Cardiac muscle cell (in vitro differentiated cells and primary cell): ENCODE data around the gene MRTFA. TPM values are rescaled to one million over a fixed set of nuclear protein-coding genes. Genes with fewer than 3 reads are reported as not detected.

Source experiments
- DNase-seq, 2 donors: peaks; one replicate each; pipeline versions ENCODE4 v3.0.0 to v3.0.0-alpha.2; 2010 to 2017; ENCODE audit warnings: low read depth in 1 of 2, low spot score in 1 of 2
- H3K27ac ChIP-seq: fragments of 200-600 bp; sonication (generic); 2 replicates; pipeline ENCODE4 v1.5.1; 2016
- H3K27me3 ChIP-seq: fragments of 200-600 bp; sonication (generic); 2 replicates; pipeline ENCODE4 v1.6.0; 2016; ENCODE audit warnings: control low read depth
- H3K36me3 ChIP-seq: fragments of 200-600 bp; sonication (generic); 2 replicates; pipeline ENCODE4 v1.5.1; 2016; ENCODE audit warnings: control low read depth
- H3K4me1 ChIP-seq: fragments of 200-600 bp; sonication (generic); 2 replicates; pipeline ENCODE4 v1.8.1; 2017; ENCODE audit warnings: low read depth, mild to moderate bottlenecking, mixed run types
- H3K4me3 ChIP-seq: fragments of 200-600 bp; sonication (generic); 2 replicates; pipeline ENCODE4 v1.5.1; 2016; ENCODE audit warnings: mild to moderate bottlenecking
- H3K9me3 ChIP-seq: fragments of 200-600 bp; sonication (generic); 2 replicates; pipeline ENCODE4 v1.5.1; 2017; ENCODE audit warnings: low read depth, mild to moderate bottlenecking, control low read depth
- CTCF ChIP-seq: IDR thresholded peaks from 2 replicates; pipeline ENCODE4 v1.5.1; 2012; ENCODE audit warnings: low read depth, mild to moderate bottlenecking, low read length
- polyA plus RNA-seq: library from polyadenylated mRNA; unstranded; fragments of >200 nt; fragmentation: Nextera tagmentation; extraction: Ambion mirVana; gene quantifications from 2 replicates; pipeline ENCODE4 v1.2.1, GENCODE V29; 2016
- total RNA-seq: library from RNA; depleted of rRNA; stranded (reverse); fragments of >200 nt; gene quantifications from 2 replicates; pipeline ENCODE4 v1.2.3, GENCODE V29; 2016

Gene MRTFA
- total and polyA plus RNA-seq, 2 experiments from 2014 or later, result 32.6 to 116 TPM

- H3K9me3 ChIP-seq, result no peaks in the 10 kb centered on the region
- DNase-seq, result peak in 1 of 2 donors; percentile 52
- H3K27ac ChIP-seq, result no peak overlapping the region
- TF ChIP-seq CTCF, result no peak
- H3K36me3 ChIP-seq, result no peaks in the 10 kb centered on the region
- no peak overlapping the region for H3K4me3 ChIP-seq
- peaks cover 6% of the 10 kb centered on the region for H3K4me1 ChIP-seq
- no peaks in the 10 kb centered on the region for H3K27me3 ChIP-seq
Observed at GRCh38 chr22:40572976-40573375, 63.5 kb downstream of the MRTFA start.

GRCh38 chr22:40571887-40572286, 64.6 kb downstream of the MRTFA start:
- no peak for TF ChIP-seq CTCF
- Histone ChIP-seq H3K27ac (no peak overlapping the region), H3K9me3 (no peaks in the 10 kb centered on the region), H3K4me1 (peaks cover 13% of the 10 kb centered on the region), H3K4me3 (no peak overlapping the region), H3K36me3 (no peaks in the 10 kb centered on the region), H3K27me3 (no peaks in the 10 kb centered on the region)
- no peak for DNase-seq

GRCh38 chr22:40567626-40568328, 68.7 kb downstream of the MRTFA start:
- Histone ChIP-seq H3K27me3 (no peaks in the 10 kb centered on the region), H3K4me1 (peaks cover 13% of the 10 kb centered on the region), H3K4me3 (no peak overlapping the region), H3K9me3 (no peaks in the 10 kb centered on the region), H3K27ac (no peak overlapping the region), H3K36me3 (no peaks in the 10 kb centered on the region)
- DNase-seq, result no peak
- TF ChIP-seq CTCF, result no peak

GRCh38 chr22:40567106-40567505, 69.4 kb downstream of the MRTFA start:
- H3K4me1 ChIP-seq, result peaks cover 13% of the 10 kb centered on the region
- H3K36me3 ChIP-seq, result no peaks in the 10 kb centered on the region
- no peaks in the 10 kb centered on the region for H3K9me3 ChIP-seq
- no peaks in the 10 kb centered on the region for H3K27me3 ChIP-seq
- TF ChIP-seq CTCF, result no peak
- H3K4me3 ChIP-seq, result no peak overlapping the region
- no peak overlapping the region for H3K27ac ChIP-seq
- DNase-seq, result no peak

- Histone ChIP-seq H3K27me3 (no peaks in the 10 kb centered on the region), H3K9me3 (no peaks in the 10 kb centered on the region), H3K36me3 (no peaks in the 10 kb centered on the region), H3K4me1 (peaks cover 13% of the 10 kb centered on the region), H3K4me3 (no peak overlapping the region), H3K27ac (no peak overlapping the region)
- no peak for DNase-seq
- no peak for TF ChIP-seq CTCF
Observed at GRCh38 chr22:40560994-40561515, 75.5 kb downstream of the MRTFA start.
